ENCODE measurements around the gene ZNF287.

ZNF287 gene

GRCh38 chr17:16513873-16514272 is 55.1 kb downstream of the ZNF287 start:
- Histone ChIP-seq H3K9me3 (replicated peaks; ENCODE audit: low read length) (no peaks in the 10 kb centered on the region), H3K9ac (ENCODE audit: low read depth, low read length) (no peak overlapping the region), H3K36me3 (ENCODE audit: insufficient read depth, low read length) (no peaks in the 10 kb centered on the region), H3K4me1 (ENCODE audit: control insufficient read depth, insufficient read depth, low read length) (peaks cover 12% of the 10 kb centered on the region), H3K4me2 (ENCODE audit: low read length) (no peak overlapping the region), H3K4me3 (ENCODE audit: low read length) (no peak overlapping the region), H3K27me3 (ENCODE audit: control insufficient read depth, insufficient read depth, low read length) (peaks cover 3% of the 10 kb centered on the region)

DNA sequence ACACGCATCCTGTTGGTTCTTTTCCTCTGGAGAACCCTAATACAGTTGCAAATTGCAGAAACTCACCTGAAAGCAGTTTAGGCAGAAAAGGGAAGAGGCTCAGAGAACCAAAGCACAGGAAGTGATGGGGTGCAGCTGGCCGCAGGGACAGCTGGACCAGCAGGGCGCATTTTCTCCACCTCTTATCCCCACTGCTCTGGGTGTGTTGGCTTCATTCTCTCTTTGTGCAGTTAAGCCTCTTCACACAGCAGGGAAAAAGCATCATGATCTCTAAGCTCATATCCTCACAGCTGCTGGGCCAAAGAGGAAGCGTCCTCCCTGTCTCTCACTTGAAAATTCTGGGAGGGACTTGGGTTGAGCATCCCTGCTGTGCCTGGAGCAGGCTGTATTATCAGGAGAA is 57.0 kb downstream of the ZNF287 start:
- Histone ChIP-seq H3K4me1 (ENCODE audit: control insufficient read depth, insufficient read depth, low read length) (peaks cover 10% of the 10 kb centered on the region), H3K9me3 (replicated peaks; ENCODE audit: low read length) (no peaks in the 10 kb centered on the region), H3K9ac (ENCODE audit: low read depth, low read length) (no peak overlapping the region), H3K36me3 (ENCODE audit: insufficient read depth, low read length) (no peaks in the 10 kb centered on the region), H3K4me3 (ENCODE audit: low read length) (no peak overlapping the region), H3K27me3 (ENCODE audit: control insufficient read depth, insufficient read depth, low read length) (peaks cover 3% of the 10 kb centered on the region), H3K4me2 (ENCODE audit: low read length) (no peak overlapping the region)

GRCh38 chr17:16511593-16511992 is 57.4 kb downstream of the ZNF287 start:
- Histone ChIP-seq H3K4me3 (ENCODE audit: low read length) (no peak overlapping the region), H3K27me3 (ENCODE audit: control insufficient read depth, insufficient read depth, low read length) (peaks cover 3% of the 10 kb centered on the region), H3K9ac (ENCODE audit: low read depth, low read length) (no peak overlapping the region), H3K4me2 (ENCODE audit: low read length) (no peak overlapping the region), H3K4me1 (ENCODE audit: control insufficient read depth, insufficient read depth, low read length) (peaks cover 5% of the 10 kb centered on the region), H3K36me3 (ENCODE audit: insufficient read depth, low read length) (no peaks in the 10 kb centered on the region), H3K9me3 (replicated peaks; ENCODE audit: low read length) (no peaks in the 10 kb centered on the region)

DNA sequence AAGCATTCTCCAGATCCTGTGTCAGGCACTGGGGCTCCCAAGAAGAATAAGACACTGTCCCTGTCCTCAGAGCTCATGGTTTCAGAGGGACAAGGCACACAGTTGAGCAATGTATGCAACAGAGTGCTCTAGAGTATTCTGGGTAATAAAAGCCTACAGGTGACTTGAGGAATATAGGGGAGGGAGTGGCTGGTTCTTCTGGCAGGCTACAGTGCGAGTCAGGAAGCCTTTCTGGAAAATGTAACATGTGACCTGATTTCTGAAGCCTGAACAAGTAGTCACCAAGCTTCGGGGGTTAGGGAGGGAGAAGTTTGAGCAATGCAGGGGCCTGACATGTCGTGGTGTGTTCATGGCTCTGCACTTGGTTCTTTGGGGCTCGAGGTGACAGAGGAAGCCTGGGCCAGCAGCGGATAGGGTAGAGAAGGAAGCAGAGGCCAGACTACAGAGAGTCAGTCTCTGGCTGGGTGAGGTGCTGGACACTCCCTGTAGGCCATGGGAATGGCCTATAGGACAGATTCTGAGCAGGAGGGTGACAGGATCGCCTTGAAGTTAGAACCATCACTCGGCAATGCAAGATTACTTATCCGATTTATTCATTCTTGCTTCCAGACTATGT is 61.0 kb downstream of the ZNF287 start:
- H3K4me3 ChIP-seq (ENCODE audit: low read length) = no peak overlapping the region
- no peaks in the 10 kb centered on the region for H3K9me3 ChIP-seq (replicated peaks; ENCODE audit: low read length)
- no peaks in the 10 kb centered on the region for H3K4me1 ChIP-seq (ENCODE audit: control insufficient read depth, insufficient read depth, low read length)
- H3K36me3 ChIP-seq (ENCODE audit: insufficient read depth, low read length) = no peaks in the 10 kb centered on the region
- peaks cover 16% of the 10 kb centered on the region for H3K27me3 ChIP-seq (ENCODE audit: control insufficient read depth, insufficient read depth, low read length)
- H3K9ac ChIP-seq (ENCODE audit: low read depth, low read length) = no peak overlapping the region
- no peak overlapping the region for H3K4me2 ChIP-seq (ENCODE audit: low read length)

- no peak overlapping the region for H3K4me2 ChIP-seq (ENCODE audit: low read length)
- H3K9ac ChIP-seq (ENCODE audit: low read depth, low read length) = no peak overlapping the region
- H3K27me3 ChIP-seq (ENCODE audit: control insufficient read depth, insufficient read depth, low read length) = peaks cover 22% of the 10 kb centered on the region
- no peaks in the 10 kb centered on the region for H3K9me3 ChIP-seq (replicated peaks; ENCODE audit: low read length)
- H3K36me3 ChIP-seq (ENCODE audit: insufficient read depth, low read length) = no peaks in the 10 kb centered on the region
- H3K4me1 ChIP-seq (ENCODE audit: control insufficient read depth, insufficient read depth, low read length) = no peaks in the 10 kb centered on the region
- no peak overlapping the region for H3K4me3 ChIP-seq (ENCODE audit: low read length)
These were observed 62.8 kb downstream of the ZNF287 start for GRCh38 chr17:16506188-16506587.

- no peaks in the 10 kb centered on the region for H3K36me3 ChIP-seq (ENCODE audit: insufficient read depth, low read length)
- H3K4me1 ChIP-seq (ENCODE audit: control insufficient read depth, insufficient read depth, low read length) = no peaks in the 10 kb centered on the region
- peaks cover 27% of the 10 kb centered on the region for H3K27me3 ChIP-seq (ENCODE audit: control insufficient read depth, insufficient read depth, low read length)
- no peaks in the 10 kb centered on the region for H3K9me3 ChIP-seq (replicated peaks; ENCODE audit: low read length)
- no peak overlapping the region for H3K9ac ChIP-seq (ENCODE audit: low read depth, low read length)
- no peak overlapping the region for H3K4me2 ChIP-seq (ENCODE audit: low read length)
- H3K4me3 ChIP-seq (ENCODE audit: low read length) = no peak overlapping the region
These were observed 64.0 kb downstream of the ZNF287 start for GRCh38 chr17:16504984-16505383.

Data from skeletal muscle satellite cell (primary cell).